ENCODE results near the gene SCFD2.

DNA sequence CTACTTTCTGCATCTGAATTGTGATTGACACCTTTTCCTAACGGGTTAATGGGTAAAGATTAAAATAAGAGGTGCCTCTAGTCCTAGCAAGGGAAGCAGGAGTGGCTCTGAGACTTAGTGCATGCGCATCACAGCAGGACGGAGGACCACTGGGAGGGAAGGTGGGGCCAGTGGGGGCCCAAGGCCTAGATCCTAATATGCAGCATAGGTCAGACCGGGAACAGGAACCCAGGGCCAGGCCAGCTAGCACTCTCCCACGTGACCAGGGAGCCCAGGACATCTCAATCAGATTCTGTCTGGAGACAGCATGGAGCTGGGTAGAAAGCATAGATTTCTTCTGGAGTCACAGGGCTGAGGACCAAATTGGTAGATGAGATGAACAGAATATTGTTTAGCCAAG, 448.0 kb downstream of the SCFD2 start:
- TF ChIP-seq, protein P1, sequence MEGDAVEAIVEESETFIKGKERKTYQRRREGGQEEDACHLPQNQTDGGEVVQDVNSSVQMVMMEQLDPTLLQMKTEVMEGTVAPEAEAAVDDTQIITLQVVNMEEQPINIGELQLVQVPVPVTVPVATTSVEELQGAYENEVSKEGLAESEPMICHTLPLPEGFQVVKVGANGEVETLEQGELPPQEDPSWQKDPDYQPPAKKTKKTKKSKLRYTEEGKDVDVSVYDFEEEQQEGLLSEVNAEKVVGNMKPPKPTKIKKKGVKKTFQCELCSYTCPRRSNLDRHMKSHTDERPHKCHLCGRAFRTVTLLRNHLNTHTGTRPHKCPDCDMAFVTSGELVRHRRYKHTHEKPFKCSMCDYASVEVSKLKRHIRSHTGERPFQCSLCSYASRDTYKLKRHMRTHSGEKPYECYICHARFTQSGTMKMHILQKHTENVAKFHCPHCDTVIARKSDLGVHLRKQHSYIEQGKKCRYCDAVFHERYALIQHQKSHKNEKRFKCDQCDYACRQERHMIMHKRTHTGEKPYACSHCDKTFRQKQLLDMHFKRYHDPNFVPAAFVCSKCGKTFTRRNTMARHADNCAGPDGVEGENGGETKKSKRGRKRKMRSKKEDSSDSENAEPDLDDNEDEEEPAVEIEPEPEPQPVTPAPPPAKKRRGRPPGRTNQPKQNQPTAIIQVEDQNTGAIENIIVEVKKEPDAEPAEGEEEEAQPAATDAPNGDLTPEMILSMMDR (IDR thresholded peaks at IDR 0.05) = no peak
- TF ChIP-seq POLR2A (IDR thresholded peaks at IDR 0.05) = no peak
